ENCODE data around the gene CPD. TPM values are rescaled to one million over a fixed set of nuclear protein-coding genes. Genes with fewer than 3 reads are reported as not detected.

CPD gene
- total and polyA plus RNA-seq, 4 donors, result 19.1 to 139 (median 58.8) TPM

DNA sequence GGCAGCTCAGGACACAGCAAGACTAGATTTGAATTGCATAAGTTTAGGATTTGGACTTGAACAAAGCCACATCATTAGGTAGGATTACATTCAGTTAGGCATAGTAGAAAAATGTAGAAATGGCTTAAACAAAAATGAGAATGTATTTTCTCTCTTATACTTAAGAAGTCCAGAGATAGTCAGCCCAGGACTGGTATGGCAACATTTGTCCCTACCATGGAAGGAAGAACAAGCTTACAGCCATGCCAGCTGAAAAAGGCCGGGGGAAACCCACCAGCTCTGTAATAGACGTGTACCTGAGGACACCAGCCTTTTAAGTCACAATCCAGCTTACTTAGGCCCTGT is 33.7 kb upstream of the CPD start:
- Histone ChIP-seq H3K36me3 (ENCODE audit: control insufficient read depth in 4 of 4, insufficient read depth in 3 of 4, low read depth in 1 of 4, low read length in 3 of 4) (no peaks in the 10 kb centered on the region), H3K4me1 (ENCODE audit: control insufficient read depth in 4 of 4, insufficient read depth in 4 of 4, low read length in 3 of 4) (peaks cover 14 to 20% (median 17%) of the 10 kb centered on the region in 4 donors), H3K4me3 (ENCODE audit: low read depth in 1 of 3, low read length in 3 of 3) (no peak overlapping the region), H3K27ac (ENCODE audit: low read depth in 1 of 2, low read length in 2 of 2) (peak overlapping the region; percentile 60 to 80), H3K27me3 (ENCODE audit: control insufficient read depth in 4 of 4, insufficient read depth in 4 of 4, low read length in 3 of 4) (no peaks in the 10 kb centered on the region), H3K9ac (ENCODE audit: low read depth in 1 of 2, low read length in 2 of 2) (no peak overlapping the region), H3K9me3 (ENCODE audit: control insufficient read depth in 4 of 4, low read length in 3 of 4) (no peaks in the 10 kb centered on the region)
- WGBS, result 66% methylated on average over 2 of the region's 2 CpGs
- peak; percentile 16 for TF ChIP-seq SP1 (IDR thresholded peaks at IDR 0.05)
- no peak for TF ChIP-seq FOXA1 (IDR thresholded peaks at IDR 0.05)
- peak; percentile 1 for TF ChIP-seq CTCF (IDR thresholded peaks at IDR 0.05; ENCODE audit: low read depth, low read length, missing input control)
- no peak for DNase-seq (ENCODE audit: low spot score)

GRCh38 chr17:30345527-30346075 is 33.1 kb upstream of the CPD start:
- Histone ChIP-seq H3K36me3 (ENCODE audit: control insufficient read depth in 4 of 4, insufficient read depth in 3 of 4, low read depth in 1 of 4, low read length in 3 of 4) (no peaks in the 10 kb centered on the region), H3K9me3 (ENCODE audit: control insufficient read depth in 4 of 4, low read length in 3 of 4) (no peaks in the 10 kb centered on the region), H3K4me1 (ENCODE audit: control insufficient read depth in 4 of 4, insufficient read depth in 4 of 4, low read length in 3 of 4) (peaks cover 14 to 20% (median 16%) of the 10 kb centered on the region in 4 donors), H3K27ac (ENCODE audit: low read depth in 1 of 2, low read length in 2 of 2) (peak overlapping the region in 1 of 2 donors; percentile 6), H3K9ac (ENCODE audit: low read depth in 1 of 2, low read length in 2 of 2) (no peak overlapping the region), H3K4me3 (ENCODE audit: low read depth in 1 of 3, low read length in 3 of 3) (no peak overlapping the region), H3K27me3 (ENCODE audit: control insufficient read depth in 4 of 4, insufficient read depth in 4 of 4, low read length in 3 of 4) (no peaks in the 10 kb centered on the region)
- TF ChIP-seq, protein P1, sequence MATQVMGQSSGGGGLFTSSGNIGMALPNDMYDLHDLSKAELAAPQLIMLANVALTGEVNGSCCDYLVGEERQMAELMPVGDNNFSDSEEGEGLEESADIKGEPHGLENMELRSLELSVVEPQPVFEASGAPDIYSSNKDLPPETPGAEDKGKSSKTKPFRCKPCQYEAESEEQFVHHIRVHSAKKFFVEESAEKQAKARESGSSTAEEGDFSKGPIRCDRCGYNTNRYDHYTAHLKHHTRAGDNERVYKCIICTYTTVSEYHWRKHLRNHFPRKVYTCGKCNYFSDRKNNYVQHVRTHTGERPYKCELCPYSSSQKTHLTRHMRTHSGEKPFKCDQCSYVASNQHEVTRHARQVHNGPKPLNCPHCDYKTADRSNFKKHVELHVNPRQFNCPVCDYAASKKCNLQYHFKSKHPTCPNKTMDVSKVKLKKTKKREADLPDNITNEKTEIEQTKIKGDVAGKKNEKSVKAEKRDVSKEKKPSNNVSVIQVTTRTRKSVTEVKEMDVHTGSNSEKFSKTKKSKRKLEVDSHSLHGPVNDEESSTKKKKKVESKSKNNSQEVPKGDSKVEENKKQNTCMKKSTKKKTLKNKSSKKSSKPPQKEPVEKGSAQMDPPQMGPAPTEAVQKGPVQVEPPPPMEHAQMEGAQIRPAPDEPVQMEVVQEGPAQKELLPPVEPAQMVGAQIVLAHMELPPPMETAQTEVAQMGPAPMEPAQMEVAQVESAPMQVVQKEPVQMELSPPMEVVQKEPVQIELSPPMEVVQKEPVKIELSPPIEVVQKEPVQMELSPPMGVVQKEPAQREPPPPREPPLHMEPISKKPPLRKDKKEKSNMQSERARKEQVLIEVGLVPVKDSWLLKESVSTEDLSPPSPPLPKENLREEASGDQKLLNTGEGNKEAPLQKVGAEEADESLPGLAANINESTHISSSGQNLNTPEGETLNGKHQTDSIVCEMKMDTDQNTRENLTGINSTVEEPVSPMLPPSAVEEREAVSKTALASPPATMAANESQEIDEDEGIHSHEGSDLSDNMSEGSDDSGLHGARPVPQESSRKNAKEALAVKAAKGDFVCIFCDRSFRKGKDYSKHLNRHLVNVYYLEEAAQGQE (IDR thresholded peaks at IDR 0.05), result no peak
- TF ChIP-seq RAD21 (IDR thresholded peaks at IDR 0.05) (no peak), NR2F2 (IDR thresholded peaks at IDR 0.05) (no peak), CTCF (IDR thresholded peaks at IDR 0.05; ENCODE audit: low read depth, low read length, missing input control) (no peak), SP1 (IDR thresholded peaks at IDR 0.05) (no peak), ZBTB33 (IDR thresholded peaks at IDR 0.05) (no peak), MAX (IDR thresholded peaks at IDR 0.05) (no peak), GABPA (IDR thresholded peaks at IDR 0.05 in 1 of 2, conservative IDR thresholded peaks at IDR 0.05 in 1 of 2) (no peak)
- TF ChIP-seq, protein P2, sequence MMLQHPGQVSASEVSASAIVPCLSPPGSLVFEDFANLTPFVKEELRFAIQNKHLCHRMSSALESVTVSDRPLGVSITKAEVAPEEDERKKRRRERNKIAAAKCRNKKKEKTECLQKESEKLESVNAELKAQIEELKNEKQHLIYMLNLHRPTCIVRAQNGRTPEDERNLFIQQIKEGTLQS (IDR thresholded peaks at IDR 0.05), result no peak
- WGBS, result 95% methylated on average over 4 of the region's 4 CpGs
- DNase-seq (ENCODE audit: low spot score), result no peak
